Activated CD8-positive, alpha-beta memory T cell treated with anti-CD3 and anti-CD28 coated beads, Interleukin-2, amount 50 U/mL, for 1 hour (primary cell): ENCODE results near the gene OGFR.

Experiments
- DNase-seq: peaks from one replicate; pipeline ENCODE4 v3.0.0-alpha.2; 2020; ENCODE audit errors: extremely low read depth

Gene OGFR

DNA sequence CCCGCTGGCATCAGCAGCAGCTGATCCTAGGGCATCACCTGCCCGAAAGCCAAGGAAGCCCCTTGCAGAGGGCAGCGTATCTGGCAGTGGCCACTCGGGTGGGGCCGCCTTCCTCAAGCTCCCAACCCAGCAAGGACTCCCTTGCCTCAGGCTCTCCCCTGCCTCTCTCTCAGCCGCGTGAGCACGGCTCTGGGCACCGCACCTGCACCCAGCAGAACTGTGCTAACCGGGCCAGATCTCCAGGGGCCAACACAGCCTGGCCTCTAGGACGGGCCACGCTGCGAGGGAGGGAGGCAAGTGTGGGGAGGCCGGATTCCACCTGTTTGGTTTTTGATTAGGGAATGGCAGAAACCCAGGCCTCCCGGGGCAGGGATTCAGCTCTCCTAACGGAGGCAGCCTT lies 20.1 kb upstream of the OGFR start:
- no peak for DNase-seq

DNA sequence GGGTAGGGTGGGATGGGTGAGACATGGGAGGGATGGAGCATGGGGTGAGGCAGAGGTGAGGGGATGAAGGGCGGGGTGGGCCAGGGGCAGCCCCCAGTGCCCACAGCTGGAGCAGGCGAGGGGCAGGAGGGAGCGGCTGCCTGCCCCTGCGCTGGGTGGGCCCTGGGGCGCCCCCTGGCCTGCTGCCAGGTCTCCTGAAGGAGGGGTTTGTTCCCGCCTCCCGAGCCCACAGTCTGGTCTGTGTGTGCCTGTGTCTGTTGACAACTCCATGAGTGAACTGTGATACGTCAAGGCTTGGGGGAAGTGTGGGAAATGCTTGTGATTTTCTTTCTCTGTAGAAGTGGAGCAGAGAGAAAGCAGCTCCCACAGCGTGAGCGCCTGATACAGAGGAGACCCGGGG lies 19.2 kb upstream of the OGFR start:
- DNase-seq, result no peak

DNA sequence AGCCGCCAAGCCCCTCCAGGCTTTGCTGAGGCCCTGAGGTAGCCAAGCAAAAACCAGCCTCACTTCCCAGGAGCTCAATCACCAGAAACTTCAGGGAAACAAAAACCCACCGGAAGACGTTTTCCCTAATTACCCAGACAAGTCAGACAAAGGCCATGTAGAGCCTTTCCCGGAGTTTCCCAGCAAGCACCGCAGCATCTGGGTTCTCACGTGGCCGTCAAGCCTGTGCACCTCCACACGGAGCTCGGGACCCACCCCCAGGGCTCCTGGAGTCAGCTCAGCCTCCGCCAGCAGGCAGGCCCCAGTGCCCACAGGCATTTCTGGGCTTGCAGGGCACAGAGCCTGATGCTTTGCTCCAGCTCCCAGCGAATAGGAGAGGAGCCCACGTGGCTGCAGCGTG lies 18.5 kb upstream of the OGFR start:
- no peak for DNase-seq

DNA sequence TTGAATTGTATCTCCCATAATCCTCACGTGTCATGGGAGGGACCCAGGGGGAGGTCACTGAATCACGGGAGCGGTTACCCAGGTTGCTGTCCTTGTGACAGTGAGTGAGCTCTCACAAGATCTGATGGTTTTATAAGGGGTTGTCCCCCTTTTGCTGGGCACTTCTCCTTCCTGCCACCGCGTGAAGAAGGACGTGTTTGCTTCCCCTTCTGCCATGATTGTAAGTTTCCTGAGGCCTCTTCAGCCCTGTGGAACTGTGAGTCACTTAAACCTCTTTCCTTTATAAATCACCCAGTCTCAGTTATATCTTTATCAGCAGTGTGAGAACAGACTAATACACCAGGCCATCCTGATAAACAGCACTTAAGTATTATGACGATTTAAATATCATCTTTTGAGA lies 17.3 kb upstream of the OGFR start:
- no peak for DNase-seq

DNA sequence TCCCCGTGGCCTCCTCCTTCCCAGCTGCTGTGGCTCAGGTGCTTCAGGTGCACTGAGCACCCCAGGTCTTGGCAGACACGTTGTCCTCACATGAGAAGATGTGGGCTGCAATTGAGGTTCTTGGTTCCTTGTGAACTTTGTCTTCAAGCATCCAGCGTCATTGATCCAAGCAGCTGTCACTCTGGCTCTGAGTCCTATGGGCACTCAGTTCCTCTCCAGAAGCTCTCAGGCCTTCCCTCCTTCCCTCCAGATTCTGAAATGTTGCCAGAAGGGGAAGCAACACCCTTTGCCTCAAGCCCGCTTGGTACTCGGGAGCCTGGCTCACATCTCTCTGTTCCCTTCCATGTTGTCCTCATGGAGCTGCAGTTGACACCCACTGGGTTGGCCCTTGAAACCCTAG lies 16.8 kb upstream of the OGFR start:
- no peak for DNase-seq

DNA sequence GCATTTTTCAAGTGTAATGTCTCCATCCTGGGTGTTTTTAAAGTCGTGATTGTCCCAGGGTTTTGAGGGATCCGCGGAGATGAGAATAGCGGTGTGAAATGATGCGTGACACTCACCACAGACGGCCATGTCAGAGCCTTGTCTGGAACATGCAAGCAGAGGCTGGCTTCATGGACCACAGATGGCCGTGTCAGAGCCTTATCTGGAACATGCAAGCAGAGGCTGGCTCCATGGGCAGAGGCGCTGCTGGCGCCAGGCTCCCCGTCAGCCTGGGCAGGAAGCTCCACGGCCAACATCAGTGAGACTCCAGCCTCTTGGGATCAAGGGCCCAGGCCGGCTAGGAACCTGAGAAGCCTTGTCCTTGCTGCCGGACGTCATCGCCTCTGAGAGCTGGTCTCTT lies 16.0 kb upstream of the OGFR start:
- no peak for DNase-seq

DNA sequence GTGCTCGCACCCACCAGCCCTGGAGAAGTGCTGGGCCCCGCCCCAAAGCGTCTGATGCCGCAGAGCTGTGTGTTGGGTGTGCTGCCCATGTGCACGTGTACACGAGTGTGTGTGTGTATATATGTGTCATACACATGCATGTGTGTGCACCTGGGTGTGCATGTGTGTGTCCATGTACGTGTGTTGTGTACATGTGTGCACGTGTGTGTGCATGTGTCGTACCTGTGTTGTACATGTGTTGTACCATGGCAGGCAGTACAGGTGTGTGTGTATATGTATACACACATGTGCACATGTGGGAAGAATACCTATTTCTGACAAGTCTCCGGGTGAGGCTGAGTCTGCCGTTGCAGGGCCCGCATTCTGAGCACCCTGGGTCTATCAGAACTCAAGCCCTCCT lies 14.6 kb upstream of the OGFR start:
- DNase-seq, result no peak

DNA sequence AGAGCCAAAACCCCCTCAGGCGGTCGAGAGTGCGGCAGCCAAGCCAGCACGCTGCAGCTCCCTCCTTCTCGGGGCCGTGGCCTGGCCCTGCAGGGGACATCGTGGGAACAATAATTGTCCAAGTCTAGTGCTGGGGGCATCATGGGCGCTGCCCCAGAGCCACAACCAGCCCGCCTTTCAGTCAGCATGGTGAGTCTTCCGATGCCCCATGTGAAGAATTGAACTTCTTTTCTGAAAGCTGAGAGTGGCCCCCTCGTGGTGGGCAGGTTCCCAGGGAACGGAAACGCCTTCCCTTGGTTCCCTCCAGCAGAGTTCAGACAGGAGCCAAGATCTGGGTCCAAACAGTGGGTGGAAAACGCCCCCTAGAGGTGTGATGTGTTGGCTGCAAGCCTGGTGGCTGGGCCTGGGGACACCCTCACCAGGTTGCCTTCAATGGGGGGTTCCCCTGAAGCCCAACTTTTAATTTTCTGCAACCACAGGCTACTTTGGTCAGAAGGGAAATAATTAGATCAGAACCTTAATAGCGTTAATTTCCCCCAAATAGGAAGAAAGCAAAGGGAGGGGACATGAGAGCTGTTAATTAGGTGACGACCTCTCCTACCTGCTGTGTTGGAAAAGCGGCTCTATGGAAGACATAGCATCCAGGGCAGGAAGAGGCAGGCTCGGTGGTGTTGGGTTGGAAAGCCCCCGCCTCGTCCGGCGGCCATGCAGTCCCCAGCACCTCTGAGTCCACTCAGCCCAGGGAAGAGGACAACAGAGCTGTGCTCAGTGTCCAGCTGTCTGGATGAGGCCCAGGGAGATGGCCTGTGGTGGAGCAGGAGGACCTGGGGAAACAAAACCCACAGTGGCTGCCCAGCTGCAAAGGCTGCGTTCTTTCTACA lies 13.1 kb upstream of the OGFR start:
- DNase-seq, result peak; percentile 18

DNA sequence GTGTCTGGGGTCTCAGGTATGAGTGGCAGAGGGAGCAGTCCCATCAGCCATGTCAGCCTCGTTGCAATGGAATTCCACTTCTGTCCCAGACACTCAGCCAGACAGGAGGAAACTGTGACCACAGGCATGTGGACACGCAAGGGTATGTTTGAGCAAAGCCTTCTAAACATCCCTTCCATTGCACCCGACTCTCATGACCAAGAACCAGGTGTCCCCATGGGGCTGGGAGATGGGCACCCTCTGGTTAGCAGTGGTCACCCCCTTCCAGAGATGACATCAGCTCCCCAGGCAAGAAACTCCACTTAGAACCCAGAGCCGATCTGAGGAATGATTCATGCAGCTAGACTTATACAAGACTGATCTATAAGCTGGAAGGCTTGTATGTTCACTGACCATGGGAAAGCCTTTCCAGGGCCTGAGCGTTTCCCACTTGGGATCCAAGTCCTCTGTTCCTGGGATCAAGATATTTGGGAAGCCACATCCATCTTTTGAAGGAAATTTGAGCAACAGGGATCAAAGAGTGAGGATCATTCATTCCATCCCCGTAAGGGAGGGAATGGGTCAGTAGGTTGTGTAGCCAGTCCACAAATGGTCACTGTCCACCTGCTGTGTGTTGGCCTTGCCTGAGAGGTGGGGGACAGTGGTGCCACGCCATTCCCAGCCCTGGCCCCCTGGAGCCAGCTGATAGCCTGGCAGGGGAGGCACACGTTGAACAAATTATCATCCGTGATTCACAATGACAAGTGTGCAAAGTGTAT lies 12.3 kb upstream of the OGFR start:
- no peak for DNase-seq

DNA sequence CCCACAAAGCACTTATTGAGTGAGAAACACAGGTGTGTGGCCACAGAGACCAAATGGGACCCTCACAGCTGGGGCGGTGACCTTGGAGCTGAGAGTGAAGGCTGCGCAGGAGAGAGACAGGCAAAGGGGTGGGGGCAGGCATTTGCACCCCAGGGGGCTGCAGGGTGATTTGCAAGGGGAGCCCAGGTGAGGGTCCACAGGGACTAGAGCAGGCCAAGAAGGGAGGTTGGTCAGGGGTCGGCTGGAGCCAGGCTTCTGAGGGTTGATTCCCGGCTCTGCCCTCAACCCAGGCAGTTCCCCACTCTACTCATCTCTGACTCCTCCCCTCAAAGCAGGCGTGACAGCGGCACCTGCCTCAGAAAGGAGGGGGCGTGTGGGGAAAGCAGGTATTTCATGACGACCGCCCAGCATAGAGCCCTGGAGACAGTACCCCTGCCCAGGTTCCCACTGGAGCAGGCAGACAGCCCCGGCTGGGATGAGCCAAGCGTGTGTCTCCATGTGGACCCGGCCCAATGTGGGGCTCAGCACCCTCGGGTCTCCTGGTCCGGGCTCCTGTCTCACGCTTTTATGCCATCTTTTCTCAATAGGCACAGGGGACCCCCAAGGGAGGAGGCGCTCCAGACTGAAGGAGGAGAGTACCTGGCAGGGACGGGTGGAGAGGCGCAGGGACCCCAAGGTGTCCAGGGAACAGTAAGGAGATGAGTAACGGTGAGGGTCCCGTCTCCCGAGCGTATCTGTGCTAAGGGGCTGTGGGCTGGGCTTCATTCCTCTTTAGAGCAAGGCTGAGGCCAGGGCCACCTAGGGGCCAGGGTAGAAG lies 11.5 kb upstream of the OGFR start:
- no peak for DNase-seq

DNA sequence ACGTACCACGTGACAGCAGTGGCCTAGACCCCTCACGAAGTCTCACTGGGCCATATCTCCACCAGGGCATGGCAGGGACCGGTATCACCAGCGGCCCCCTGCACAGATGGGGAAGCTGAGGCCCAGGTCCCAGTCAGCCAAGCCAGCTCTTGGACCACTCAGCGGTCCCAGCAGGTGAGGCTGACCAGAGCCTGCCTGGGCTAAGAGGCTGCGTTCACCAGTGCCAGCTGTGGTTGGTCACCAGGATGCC lies 11.0 kb upstream of the OGFR start:
- no peak for DNase-seq

DNA sequence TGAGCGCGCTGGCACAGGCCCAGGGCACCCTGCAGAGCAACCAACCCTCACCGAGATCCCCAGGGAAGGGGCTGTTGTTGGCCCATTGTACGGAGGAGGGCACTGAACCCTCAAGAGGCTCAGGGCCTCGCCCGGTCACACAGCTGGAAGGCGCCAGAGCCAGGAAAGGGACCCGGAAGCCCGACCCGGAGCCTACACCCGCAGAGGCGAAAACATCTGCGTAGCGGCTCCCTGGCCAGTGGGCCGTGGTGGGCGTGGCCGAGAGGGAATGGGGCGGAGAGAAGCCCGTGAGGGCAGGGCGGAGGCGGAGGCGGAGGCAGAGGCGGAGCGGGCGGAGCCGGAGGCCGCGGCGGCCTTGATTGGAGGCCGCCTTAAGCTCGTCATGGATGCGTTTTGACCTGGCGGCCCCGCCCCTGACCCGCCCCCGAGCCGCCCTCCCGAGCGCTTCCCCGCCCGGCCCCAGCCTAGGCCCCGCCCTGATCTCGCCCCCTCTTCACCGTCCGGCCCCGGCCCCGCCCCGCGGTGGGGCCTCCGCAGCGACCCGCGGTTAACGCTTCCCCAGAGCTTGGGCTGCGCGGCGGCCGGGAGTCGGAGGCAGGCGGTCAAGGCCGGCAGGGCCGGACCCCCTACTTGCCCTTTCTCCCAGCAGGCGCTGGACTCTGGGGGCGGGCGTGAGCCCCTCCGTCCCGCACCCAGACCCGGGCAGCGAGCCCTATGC lies 10.5 kb upstream of the OGFR start:
- peak; percentile 68 for DNase-seq

DNA sequence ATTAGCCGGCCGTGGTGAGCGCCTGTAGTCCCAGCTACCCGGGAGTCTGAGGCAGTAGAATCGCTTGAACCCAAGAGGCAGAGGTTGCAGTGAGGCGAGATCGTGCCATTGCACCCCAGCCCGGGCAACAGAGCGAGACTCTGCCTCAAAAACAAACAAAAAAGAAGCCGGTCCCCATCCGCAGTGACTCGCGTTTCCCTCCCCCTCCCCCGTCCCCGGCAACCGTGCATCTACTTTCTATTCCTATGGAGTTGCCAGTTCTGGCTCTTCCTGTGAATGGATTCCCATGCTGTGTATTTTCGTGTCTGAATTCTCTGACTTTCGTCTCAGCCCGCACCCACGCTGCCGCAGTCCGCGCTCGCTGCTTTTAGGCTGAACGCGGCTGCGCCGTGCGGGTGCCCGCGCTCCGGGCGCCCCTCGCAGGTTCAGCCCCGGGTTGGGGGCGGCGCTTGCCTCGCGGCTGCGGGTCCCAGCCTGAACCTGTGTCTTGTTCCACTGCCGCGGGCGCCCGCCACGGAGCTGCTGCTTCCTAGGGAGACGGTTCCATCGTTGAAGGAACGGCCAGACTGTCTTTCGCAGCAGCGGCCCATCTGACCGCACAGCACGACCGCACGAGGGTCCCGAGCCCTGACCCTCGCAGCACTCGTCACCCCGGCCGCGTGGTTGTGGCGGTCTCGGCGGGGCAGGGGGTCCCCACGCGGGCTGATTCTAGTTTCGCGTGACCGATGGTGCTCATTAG lies 9.4 kb upstream of the OGFR start:
- no peak for DNase-seq

DNA sequence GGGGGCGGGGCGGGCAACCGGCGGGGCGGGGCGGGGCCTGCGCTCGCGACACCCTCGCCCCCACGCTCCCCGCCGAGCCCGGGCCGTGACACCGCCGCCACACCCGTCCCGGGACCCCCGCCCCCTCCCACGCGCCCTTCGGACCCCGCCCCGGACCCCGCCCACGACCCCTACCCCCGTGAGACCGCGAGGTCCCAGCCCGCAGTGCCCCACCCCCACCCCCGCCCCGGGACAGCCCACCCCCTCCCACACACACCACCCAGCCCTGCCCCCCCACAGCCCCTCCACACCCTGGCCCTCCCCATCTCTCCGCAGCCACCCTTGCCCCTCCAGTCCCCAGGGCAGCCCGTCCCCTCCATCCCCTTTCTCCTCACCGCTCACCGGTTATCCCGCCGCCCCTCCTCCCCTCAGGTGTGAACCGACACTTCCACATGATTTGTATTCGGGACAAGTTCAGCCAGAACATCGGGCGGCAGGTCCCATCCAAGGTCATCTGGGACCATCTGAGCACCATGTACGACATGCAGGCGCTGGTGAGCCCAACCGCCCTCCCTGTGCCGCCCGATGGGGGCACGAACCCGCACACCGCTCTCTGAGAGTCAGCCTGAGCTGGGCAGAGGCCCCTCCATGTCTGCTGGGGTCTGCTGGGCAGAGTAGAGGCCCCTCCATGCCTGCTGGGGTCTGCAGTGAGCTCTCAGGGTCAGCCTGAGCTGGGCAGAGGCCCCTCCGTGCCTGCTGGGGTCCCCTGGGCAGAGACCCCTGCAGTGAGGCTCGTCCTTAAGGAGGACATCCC lies 7.7 kb upstream of the OGFR start:
- DNase-seq, result no peak

DNA sequence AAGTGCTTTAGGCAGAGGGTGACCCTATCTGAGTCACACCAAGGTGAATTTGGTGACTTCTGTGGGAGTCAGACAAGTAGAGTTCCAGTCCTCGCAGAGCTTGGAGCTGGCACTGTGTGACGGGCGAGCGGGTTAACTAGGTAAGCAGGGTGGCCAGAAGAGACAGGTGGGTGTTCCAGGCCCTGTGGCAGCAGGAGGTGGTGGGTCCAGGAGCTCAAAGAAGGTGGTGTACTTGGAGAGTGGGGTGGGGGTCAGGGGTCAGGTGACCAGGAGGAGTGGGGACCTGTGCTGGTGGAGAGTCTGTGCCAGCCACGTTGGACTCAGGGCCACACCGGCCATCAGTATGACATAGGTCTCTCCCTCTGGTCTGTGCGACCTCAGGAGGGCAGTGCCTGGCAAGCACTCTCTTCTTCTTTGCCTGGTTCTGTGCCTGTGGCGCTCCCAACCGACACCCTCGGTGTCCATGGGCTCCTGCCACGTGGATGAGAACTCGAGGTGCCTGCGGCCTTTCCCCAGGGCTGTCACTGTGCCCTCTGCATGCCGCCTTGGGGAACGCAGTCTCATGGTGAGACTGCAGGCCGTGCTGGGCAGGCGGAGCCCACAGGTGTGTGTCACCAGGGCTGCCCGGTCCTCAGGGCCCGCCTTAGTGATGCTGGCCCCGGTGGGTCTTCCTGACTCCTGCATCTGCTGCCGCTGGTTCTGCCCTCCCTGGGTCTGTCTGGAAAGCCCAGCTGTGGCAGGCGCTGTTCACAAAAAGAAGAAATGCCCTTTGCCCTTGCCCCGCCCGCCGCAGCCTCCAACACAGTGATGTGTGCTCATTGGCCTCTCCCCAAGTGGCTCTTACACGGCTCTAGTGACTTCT lies 6.7 kb upstream of the OGFR start:
- DNase-seq, result no peak

DNA sequence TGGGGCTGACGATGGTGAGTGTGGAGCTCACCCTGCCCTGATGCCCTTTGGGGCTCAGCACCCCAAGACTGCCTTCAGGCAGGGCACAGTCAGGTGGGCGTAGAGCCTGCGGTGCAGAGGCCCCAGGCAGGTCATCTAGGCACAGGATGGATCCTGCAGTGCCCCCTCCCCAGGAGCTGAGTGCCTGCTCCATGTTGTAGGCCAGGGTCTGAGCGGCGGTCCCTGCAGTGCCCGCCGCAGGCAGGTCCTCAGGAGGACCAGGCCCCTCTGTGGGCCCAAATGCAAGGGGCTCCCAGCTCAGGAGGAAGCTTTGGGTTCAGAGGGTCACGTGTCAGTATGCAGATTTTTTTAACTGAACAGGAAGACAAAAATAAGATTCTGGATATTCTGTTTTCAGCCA lies 5.6 kb upstream of the OGFR start:
- no peak for DNase-seq

DNA sequence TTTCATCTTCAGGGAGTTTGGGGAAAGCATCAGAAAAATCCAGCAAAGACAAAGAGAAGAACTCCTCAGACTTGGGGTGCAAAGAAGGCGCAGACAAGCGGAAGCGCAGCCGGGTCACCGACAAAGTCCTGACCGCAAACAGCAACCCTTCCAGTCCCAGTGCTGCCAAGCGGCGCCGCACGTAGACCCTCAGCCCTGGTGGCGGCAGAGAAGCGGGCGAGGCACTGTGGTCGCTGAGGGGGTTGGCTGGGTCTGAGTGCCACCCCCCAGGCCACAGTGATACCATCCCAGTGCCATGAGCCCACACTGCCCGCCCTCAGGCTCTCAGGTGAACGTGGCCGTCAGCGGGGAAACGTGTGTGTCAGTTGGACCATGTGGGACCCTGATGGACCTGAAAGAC lies 5.2 kb upstream of the OGFR start:
- no peak for DNase-seq

DNA sequence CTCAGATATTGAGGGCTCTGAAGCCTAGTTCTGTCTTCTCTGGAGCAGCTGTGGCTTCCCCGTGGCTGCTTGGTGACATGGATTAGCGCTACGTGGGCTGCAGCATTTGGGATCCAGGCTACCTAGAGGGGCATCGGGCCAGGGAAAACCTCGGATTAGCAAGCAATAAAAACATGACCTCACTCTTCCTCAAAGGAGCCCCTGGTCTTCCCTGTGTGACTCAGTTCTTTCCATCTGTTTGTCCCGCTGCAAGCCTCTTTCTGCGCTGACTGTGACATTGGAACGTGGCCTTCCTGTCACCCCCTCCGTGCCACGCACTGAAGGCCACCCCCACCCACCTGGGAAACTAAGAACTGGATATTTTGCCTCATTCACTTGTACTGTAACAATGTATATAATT lies 4.8 kb upstream of the OGFR start:
- DNase-seq, result no peak
